AG04449 (cell line): ENCODE data around the gene SEC14L6.

Source experiments
- CTCF ChIA-PET: fragments of 350-600 bp; formaldehyde crosslinking; extraction: SDS; loops from one replicate; lab custom pipeline; 2021; ENCODE audit warnings: antibody characterized with exemption; lab: Yijun Ruan, JAX
- POLR2A ChIA-PET: fragments of 400-600, 350-600 bp; formaldehyde crosslinking; extraction: SDS; loops from one replicate; lab custom pipeline; 2020; ENCODE audit warnings: antibody characterized with exemption, inconsistent platforms; lab: Yijun Ruan, JAX
- DNase-seq: peaks from one replicate; pipeline ENCODE4 v3.0.0-alpha.2; 2010; ENCODE audit warnings: low read depth, low spot score
- H3K4me3 ChIP-seq: 2 replicates; pipeline ENCODE4 v1.5.1; 2011; ENCODE audit warnings: low read depth, mild to moderate bottlenecking, control low read depth, low read length
- TF ChIP-seq, protein P1 (sequence below): IDR thresholded peaks from one replicate; pipeline ENCODE4 v1.5.1; 2011; ENCODE audit warnings: mild to moderate bottlenecking, moderate library complexity, low read length, control low read depth, inconsistent platforms; ENCODE audit not compliant: insufficient read depth; ENCODE audit errors: missing control alignments

The SEC14L6 gene

DNA sequence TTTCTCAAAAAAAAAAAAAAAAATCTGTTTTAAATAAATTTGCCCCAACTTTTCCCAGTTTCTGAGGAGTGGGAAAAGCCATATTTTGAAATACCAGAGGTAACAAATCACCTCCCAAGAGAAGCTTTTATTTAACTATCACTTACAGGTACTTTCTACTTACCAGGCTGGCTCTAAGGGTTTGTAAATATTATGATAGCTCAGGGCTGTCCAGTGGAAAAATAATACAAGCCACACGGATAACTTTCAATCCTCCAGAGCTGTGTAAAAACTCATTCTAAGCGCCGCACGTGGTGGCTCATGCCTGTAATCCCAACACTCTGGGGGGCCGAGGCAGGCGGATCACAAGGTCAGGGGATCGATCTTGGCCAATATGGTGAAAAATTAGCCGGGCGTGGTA is 35.4 kb downstream of the SEC14L6 start:
- TF ChIP-seq, protein P1, sequence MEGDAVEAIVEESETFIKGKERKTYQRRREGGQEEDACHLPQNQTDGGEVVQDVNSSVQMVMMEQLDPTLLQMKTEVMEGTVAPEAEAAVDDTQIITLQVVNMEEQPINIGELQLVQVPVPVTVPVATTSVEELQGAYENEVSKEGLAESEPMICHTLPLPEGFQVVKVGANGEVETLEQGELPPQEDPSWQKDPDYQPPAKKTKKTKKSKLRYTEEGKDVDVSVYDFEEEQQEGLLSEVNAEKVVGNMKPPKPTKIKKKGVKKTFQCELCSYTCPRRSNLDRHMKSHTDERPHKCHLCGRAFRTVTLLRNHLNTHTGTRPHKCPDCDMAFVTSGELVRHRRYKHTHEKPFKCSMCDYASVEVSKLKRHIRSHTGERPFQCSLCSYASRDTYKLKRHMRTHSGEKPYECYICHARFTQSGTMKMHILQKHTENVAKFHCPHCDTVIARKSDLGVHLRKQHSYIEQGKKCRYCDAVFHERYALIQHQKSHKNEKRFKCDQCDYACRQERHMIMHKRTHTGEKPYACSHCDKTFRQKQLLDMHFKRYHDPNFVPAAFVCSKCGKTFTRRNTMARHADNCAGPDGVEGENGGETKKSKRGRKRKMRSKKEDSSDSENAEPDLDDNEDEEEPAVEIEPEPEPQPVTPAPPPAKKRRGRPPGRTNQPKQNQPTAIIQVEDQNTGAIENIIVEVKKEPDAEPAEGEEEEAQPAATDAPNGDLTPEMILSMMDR: no peak
- CTCF ChIA-PET: interaction anchor here (0.7 to 2.0 kb wide), 3 partner anchors 10 to 124 kb away, joined by 3 to 5 read pairs (median 4); no protein-coding TSS in a partner anchor
- no peak for DNase-seq
- no peak overlapping the region for H3K4me3 ChIP-seq
- POLR2A ChIA-PET: no interaction called here

DNA sequence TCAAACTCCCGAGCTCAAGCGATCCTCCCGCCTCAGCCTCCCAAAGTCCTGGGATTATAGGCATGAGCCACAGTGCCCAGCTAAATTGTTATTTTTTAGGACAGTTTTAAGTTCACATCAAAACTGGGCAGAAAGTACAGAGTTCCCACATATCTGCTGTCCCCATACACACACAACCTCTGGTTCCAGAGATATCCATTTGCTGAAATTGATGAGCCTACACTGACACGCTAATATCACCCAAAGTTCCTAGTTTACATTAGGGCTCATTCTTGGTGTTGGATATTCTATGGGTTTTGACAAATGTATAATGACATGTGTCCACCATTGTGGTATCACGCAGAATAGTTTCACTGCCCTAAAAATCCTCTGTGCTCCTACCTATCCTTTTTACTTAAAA is 38.3 kb downstream of the SEC14L6 start:
- no peak for DNase-seq
- POLR2A ChIA-PET: no interaction called here
- TF ChIP-seq, protein P1: no peak
- H3K4me3 ChIP-seq: no peak overlapping the region
- CTCF ChIA-PET: interaction anchor here (2.0 kb wide), 1 partner anchor 23 kb away, joined by 9 read pairs; no protein-coding TSS in a partner anchor

DNA sequence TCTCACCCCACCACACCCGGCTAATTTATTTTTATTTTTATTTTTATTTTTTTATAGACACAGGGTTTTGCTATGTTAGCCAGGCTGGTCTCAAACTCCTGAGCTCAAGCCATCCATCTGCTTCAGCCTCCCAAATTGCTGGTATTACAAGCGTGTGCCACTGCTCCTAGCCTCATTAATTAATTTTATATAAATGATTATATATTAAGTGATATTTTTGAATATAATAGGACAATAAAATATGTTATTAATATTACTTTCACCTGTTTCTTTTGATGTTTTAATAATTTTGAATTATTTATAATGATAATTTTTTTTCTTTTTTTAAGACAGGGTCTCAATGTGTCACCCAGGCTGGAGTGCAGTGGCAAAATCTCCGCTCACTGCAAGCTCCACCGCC is 38.9 kb downstream of the SEC14L6 start:
- TF ChIP-seq, protein P1: no peak
- CTCF ChIA-PET: interaction anchor here (2.0 kb wide), 1 partner anchor 22 kb away, joined by 9 read pairs; no protein-coding TSS in a partner anchor
- H3K4me3 ChIP-seq: no peak overlapping the region
- DNase-seq: no peak
- POLR2A ChIA-PET: no interaction called here

DNA sequence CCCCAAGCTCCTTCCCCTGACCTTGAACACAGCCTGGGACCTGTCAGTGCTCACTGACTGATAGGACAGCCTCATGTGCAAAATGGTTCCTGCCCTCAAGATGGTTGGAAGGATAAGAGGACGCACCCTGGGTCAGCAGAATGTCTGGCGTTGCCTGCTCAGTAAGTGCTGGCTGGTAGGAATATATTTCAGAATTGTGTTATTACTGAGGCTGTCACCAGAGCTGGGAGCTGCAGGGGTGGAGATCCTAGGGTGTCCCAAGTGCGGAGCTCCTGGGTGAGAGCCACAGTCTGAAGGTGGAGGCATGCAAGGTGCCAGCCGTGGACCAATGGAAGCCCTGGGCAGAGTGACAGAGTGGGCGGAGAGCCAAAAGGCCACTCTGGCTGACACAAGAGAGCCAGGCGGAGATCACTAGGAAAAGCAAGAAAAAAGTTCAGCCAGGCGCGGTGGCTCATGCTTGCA is 40.0 kb downstream of the SEC14L6 start:
- ChIA-PET CTCF (interaction anchor here (2.0 kb wide), 1 partner anchor 21 kb away, joined by 9 read pairs; no protein-coding TSS in a partner anchor), POLR2A (no interaction called here)
- DNase-seq: no peak
- TF ChIP-seq, protein P1: no peak
- H3K4me3 ChIP-seq: no peak overlapping the region

DNA sequence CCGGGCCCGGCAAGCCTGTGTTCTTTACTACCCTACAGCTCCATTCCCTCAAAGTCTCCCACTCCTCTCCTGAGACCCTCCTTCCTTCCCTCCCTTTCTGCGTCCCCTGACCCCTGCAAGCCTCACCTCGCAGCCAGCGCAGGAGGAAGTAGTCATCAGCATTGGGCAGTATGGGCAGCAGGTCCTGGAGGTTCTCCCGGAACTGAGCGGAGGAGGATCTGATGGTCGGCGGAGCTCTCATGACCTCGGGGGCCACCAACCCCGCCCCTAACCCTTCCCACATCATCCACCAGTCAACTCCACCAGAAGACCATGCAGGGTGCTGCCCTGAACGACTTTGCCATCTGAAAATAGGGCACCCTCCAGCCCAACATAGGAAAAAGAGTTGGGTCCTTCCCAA is 43.0 kb downstream of the SEC14L6 start:
- DNase-seq: no peak
- ChIA-PET CTCF (interaction anchor here (2.2 kb wide), 1 partner anchor 18 kb away, joined by 12 read pairs; no protein-coding TSS in a partner anchor), POLR2A (no interaction called here)
- no peak overlapping the region for H3K4me3 ChIP-seq
- TF ChIP-seq, protein P1: no peak

DNA sequence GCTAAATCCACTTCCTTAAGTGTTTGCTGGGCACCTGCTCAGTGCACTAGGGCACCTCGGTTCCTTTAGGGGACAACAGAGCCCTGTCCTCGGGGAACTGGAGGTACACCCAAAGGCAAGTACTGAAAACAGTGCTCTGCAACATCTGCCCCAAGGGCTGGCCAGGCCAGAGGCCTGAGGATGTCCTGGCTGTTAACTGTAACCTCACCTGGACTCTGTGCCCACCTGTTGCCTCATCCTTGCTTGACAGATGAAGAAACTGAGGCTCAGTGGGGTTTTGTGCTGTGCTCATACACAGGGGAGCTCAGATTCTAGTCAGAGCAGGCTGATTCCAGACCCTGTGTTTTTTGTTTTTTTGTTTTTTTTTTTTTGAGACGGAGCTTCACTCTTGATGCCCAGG is 43.6 kb downstream of the SEC14L6 start:
- H3K4me3 ChIP-seq: no peak overlapping the region
- no peak for DNase-seq
- POLR2A ChIA-PET: no interaction called here
- CTCF ChIA-PET: interaction anchor here (2.2 kb wide), 1 partner anchor 18 kb away, joined by 12 read pairs; no protein-coding TSS in a partner anchor
- TF ChIP-seq, protein P1: no peak
